NOMO-1 treated with dmso at 0.1 percent for 144 hours (cell line): ENCODE measurements around the gene SERGEF.

Source experiments
- DNase-seq: peaks from one replicate; lab custom pipeline; 2025; ENCODE audit not compliant: unreplicated experiment; lab: John Stamatoyannopoulos, UW

Gene SERGEF

DNA sequence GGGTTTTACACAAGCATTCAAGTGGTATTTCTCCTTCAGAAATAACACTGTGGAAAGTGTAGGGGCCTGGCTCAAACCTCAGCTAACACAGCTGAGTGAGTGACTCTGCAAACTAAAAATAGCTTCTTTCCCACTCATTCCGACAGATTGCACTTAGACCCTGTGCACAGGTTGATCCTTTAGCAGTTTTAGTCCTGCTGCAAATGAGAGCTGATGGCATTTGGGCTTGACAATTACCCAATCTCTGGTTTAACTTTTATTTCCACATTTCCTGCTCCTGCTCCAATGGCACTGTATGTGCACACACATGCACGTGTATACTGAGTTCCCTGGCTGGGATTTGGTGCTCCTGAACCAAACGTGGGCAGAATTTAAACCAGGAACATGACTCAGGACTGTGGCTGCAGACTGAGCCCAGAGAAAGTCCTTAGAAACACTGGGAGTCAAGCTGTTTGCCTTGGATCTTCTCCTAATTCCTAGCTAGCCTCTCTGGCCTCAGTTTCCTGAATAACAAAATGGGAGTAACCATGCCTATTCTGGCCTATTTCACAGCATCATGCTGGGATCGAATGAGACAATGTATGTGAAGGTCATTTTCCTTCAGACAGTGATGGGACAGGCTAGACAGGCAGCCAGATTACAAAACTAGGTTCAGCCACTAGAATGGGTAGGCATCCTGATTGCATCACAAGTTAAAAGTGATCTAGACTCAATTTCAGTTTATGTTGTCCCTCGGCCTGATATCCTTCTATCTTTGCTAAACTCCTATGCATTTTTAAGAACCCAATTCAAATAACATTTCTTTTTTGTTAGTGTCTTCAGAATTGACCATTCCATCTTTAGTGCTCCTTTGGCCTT, 58.2 kb downstream of the SERGEF start:
- DNase-seq: peak; percentile 34

DNA sequence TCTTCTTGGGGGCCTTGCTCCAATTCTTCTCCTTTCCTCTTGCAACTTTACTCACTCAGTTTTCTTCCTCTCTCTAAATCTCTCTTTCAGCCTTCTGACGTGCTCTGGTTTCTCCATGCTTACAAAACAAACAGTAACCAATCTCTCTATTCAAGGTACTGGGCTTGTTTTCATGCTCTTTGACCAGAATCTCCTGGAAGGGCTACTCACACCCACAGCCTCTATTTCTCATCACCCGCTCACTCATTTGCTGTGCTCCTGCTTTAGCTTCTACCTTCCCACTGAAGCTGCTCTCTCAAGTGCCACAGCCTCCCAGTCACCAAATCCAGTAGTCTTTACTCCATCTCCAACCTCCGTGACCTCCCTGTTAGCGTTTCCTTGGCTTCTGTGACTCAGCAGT, 60.4 kb downstream of the SERGEF start:
- DNase-seq: no peak

DNA sequence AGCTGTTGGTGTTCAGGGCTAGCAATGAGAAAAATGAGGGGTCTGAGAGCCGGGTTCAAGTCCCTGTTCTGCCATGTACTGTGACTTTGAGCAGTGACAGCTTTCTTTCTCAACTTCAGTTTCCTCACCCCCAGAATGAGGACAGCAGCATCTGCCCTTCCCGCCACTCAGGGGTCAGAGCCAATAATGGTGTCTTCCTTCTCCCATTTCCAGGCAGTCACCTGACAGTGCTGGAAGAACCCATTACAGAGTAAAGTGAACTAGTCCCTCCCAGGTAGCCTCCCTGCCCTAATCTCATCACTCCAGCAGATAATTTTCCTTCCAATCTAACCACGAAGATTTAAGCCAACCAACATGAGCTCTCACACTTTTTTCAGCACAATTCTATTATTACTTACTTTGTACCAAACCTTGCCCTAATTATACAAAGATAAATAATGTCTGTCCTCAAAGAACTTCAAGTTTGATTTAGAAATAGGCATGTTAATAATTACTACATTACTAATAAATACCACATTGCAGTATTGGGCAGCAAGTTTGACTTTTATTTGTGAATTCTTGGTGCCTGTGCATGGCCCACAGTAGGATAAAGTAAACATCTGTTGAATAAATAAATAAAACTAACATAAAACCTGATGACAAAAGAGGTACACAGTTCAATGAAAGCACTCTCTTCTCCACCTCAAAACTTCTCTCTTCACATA, 61.0 kb downstream of the SERGEF start:
- no peak for DNase-seq

DNA sequence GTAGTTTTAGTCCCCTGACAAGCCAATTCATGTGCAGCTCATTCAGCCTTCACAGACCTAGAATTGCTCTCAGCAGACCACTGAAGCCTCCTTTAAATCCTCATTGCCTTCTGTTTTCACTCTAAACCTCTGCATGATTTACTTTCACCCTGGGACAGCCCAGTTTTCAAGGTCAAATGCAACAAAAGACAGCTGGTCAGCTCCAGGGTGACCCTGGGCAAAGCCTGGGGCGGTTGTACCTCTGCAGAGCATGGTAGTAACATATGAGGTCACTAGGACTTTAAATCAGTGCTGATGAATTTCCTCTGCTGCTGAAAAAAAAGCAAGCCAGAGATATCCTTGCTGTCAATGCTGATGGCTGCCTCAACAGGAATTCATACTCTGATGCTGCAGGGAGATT, 62.2 kb downstream of the SERGEF start:
- DNase-seq: no peak

DNA sequence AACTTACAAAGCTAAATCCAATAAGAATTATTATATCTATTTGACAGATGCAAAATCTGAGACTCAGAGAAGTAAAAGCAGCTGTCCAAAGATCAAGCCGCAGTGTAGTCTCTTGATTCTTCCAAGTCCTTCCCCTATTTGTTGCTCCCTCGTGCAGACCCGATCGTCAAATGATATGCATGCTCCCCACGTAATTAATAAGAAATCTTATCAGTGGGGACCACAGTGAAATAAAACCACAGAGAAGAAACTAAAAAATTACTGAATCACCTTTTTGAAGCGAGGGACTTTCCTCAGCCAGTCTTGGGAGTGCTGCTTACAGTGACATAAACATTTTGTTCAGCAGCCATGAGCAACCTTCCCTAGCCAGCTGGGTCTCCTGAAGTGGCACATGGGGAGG, 64.6 kb downstream of the SERGEF start:
- no peak for DNase-seq

DNA sequence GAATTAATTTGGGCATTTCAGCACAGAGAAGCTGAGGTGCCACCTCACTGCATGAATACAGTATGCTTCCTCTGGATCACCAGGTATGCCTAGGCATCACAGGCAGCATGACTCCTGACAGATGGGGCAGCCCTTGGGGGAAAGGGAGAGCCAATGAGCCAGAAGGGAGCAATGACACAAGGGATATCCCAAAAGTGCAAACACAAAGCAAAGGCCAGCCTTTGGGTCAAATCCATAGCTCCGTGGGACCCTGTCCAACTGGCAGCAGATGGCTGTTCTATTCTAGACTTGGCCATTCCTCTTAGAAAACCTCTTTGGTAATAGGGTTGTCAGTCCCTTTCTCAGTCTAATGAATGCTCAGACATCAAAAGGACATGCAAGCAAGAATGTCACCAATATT, 73.3 kb downstream of the SERGEF start:
- DNase-seq: no peak

DNA sequence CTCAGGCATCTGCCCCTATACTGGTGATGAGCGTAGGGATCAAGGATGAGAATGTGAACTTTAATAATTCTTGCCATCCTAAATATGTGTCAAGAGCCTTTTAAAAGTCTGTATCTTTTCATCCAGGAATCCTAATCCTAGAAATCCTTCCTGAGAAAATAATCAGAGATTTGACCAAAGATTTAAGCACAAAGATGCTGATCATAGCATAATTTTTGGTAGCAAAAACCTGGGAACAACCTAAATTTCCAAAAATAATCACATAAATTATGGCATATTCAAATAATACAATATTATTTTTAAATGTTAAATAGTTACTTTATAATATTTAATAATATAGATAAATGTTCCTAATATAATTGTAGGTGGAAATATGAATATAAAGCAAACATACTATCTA, 76.1 kb downstream of the SERGEF start:
- DNase-seq: no peak

DNA sequence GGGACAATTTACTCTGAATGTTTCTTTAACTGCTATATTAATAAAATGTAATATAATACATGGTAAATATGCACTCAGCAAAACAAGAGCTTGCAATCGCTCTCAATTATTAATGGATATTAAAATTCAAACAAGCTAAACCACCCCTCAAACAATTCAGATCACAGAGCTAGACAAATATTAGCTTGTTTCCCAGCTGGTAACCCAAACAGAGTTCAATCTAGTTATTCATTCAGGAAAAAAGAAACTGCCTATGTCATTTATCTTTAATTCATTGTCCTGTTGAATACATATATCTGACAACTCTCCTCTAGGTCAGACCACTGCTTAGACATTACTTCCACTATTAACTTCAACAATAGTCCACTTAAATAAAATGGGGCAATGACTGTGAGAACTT, 78.7 kb downstream of the SERGEF start:
- DNase-seq: no peak

DNA sequence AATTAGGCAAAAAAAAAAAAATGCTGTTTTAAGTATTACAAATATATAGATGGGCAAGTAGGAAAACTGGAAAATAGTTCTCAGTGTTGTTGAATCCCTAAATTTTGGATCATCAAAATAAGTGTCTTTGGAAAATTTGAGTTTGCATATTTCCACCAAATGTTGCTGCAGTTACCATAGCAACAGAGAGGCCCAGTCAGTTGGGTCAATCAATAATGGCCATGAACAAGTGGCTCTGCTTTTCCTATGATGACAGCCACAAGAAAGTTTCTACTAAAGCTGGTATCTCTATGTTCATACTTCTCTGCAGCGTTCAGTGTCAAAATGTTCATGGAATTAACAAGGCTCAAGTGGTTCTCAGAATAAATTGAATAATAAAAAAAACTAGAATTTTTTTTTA, 79.1 kb downstream of the SERGEF start:
- no peak for DNase-seq

DNA sequence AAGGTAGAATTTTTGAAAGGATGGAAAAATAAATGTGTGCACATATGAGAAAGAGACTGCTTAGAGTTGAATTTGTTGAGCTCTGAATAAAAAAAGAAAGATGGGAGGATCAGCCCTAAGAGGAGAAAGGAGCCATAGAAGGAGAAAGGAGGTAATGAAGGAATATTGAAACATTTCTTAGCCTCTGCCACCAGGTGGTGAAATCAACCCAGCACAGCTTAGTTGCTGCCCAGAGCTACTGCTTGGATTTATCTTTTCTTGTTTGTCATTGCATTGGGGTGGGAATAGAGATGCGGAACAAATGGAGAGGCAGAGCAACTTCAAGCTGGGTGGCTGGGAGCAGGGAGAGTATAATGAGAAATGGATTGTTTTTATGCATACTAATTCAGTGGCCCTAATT, 80.4 kb downstream of the SERGEF start:
- no peak for DNase-seq

DNA sequence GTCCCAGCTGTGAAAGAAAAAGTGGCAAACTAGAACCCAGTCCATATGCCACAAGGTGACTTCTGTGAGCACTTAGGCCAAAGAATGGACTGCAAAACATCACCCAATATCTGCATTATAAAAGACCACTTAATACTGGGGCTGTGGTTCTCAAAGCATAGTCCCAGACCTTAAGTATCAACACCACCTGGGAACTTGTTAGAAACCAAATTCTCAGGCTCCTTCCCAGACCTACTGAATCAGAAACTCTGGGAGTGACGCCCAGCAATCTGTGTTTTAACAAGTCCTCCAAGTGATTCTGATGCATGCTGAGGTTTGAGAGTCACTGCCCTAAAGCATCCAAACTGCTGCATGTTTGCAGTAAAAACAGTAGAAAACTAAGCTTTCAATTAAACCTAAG, 81.3 kb downstream of the SERGEF start:
- no peak for DNase-seq

DNA sequence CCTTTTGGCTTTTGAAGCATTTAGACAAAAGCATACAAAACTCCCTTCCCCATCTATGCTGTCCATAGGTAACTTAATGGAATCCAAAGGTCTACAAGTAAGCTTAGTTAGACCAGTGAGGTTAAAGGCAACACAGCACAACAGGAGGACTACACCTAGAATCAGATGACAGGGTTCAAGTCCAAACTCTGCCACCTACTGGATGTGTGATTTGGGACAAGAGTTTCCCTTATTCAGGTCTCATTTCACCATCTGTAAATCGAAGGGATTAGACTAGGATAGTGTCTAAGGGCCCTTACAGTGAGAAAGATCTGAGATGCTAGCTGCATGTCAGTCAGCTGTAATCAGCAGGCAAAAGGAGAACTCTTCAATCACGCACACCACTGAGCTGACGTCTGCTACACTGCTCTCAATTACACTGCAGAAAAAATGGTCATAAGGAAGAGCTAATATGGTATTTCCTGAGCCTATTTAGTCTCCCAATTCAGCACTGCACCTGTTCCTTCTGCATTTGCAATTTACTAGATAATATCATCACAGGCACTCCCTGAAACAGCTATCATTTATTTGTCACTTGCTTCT, 82.2 kb downstream of the SERGEF start:
- no peak for DNase-seq

DNA sequence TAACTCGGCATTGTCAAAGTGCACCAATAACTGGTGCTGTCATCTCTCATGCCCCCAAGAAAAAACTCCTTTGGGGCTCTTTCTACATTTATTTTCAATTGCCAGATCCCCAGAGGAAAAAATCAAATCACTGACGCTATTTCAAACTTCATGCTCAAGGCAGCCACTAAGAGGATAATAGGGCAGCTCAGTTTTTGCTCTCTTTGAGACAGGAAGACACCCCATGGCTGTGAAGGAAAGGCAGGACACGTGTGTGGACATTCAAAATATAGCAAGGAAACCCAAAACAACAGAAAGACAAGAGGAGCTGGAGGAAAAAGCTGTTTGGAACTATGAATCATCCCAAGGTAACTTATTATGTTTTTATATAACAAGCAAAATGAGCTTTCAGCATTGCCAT, 83.7 kb downstream of the SERGEF start:
- DNase-seq: no peak

DNA sequence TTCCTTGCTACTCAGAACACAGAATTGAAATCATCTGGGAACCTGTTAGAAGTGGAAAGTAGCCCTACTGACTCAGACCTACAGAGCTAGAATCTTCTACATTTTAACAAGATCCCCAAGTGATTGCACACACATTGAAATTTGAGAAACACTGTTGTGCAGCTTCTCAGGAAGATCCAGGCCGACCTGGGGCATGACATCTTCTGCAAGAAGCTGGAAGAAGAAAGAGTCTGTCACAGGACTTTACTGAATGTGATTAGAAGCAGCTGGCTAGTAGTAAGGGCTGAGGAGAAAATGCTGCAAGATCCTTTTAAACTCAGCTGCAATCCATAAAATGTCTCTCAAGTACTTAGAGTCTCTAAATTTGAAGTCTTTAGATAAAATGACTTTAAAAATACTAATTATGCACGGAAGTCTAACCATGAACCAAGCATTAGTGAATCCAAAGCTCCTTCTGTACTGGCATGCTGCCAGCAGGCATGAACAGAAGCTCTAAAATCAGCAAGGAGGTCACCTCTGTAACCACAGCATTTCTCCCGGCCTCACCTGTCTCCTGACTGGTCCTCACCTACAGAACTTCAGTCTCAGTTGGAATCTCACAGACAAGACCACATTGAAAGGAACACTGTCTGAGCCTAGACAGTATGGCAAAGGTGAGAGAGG, 85.0 kb downstream of the SERGEF start:
- no peak for DNase-seq

DNA sequence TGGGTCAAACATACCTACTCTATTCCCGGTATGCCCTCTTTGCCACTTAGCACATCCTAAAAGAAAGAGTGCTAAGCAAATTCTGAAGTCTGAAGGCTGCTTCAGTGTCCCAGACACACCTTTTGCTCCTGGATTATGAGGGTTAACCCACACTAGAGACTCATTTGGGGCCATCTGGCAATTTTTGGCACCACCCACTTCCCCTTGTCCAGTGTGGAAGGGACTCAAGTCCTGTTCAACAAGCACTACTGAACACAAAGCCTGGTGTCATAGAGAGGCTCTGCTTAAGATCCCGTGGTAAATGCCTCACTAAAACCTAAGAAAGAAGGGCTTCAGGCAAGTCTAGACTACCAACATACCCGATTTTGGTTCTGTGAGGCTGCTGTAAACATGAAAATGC, 85.8 kb downstream of the SERGEF start:
- no peak for DNase-seq

DNA sequence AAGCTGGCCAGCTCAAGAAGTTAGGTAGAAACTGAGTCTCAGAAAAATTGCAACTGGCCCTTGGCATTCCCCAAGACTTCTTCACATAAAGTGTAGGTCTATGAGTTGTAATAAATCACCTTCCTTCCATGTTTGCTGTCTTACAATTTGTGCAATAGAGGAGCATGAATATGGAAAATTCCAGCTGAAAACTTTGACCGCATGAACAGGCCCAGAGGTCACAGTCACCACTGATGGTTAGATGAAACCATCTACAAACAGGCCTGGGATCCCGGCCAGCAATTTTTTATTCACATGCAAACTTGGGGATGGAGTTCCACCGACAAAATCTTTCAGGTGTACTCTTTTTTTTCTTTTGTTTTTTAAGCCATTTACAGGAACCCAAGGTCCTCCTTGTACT, 88.1 kb downstream of the SERGEF start:
- DNase-seq: no peak

DNA sequence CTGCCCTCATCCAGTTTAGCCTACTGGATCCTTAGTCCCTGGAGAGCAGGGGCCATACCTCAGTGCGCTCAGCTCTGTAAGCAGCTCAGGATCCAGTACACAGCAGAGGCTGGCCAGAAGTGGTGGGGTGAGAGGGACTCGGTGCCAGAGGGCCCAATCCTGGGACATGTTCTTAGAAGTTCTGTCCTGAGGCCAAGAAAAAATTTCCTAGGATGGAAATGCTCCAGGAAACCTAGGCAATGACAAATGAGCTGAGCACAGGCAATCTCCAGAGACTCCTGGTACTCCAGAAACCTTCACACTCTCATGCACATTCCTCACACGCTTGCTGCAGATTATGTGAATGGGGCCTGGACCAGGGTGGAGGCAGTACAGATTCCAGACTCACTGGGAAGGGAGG, 89.6 kb downstream of the SERGEF start:
- DNase-seq: no peak

DNA sequence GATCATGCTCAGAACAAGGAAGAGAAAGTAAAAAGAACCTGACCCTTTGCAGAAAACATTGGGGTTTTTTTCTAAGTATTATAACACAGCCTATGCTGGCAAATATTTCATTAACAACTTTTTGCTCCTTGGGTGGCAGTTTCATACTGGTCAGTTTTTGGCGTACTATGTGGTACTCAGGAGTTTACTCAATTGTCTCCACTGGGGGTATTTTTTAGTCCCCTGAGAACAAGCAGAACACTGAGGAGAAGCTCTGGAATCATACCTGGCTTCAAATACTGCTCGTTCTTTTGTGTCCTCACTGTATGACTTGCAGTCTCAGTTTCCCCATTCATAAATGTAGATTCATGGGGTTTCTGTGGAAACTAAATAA, 90.4 kb downstream of the SERGEF start:
- DNase-seq: no peak

DNA sequence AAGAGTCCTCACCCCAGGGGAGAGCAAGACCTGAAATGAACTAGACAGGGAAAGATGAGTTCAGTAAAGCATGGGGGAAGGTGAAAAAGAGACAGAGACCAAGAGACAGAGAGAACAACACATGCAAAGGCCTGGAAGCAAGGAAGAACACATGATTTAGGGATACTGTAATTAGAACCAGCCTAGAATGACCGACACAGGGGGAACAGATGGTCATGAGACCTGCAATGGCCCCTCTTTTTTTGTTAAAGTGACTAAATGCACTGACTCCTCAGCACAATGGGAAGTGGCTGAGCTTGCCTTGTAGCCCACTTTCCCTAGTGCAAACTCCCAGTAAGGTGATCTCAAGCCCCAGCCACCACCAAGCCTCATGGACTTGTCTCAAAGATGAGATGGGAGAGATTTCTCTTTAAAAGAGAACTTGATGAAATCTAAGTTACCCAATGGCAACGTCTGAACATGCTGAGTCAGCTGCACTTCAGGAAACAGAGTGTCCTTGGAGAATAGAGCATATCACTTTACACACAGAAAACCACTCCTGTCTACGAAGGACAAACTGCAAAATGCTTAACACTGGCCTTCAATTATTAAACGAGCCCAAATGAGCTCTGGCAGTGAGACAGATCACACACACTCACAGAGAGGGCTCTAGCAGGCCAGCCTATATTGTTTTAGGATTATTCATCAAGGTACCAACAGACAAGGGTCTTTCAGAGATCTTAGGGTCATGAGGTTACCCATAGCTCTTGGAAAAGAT, 91.0 kb downstream of the SERGEF start:
- DNase-seq: no peak

DNA sequence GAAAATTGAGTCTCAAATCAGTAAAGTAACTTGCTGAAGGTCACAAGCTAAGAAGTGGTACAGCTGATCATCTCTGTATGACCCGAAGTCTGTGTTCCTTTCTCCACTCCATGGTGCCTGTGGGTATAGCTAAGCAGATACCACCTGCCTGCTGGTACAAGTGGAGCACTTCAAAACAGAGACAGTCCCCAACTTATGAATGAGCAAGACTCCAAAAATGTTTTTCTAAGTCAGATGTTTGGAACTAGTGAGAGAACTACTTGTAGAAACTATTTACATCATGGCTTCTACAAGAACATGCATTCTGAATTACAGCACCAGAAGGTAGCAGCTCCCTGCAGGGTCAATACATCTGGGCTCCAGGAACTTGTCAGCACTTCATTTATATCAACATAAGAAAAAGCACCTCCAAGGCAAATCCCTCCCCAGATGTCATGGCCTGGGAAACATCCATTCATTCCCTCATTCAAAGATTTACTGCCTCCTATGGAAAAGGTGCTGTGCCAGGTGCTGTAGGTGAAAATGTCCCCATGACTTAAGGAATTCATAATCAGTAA, 94.7 kb downstream of the SERGEF start:
- no peak for DNase-seq

DNA sequence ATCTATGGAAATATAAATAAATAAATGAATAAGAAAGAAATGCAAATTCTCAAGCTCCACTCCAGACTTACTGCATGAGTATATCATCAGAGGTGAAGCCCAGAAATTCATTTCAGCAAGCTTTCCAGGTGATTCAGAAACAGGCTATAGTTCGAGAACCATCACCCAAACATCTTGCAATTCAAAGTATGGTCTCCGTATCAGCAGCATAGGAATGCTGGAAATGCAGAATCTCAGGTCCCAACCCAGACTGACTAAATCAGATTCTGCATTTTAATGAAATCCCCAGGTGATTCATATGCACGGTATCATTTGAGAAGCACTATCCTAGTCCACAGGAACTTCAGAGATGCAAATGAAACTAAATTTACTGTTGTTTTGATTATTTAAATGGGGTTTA, 95.3 kb downstream of the SERGEF start:
- DNase-seq: no peak
